Anterior cingulate cortex (tissue), 58 donors: ENCODE data around the gene JARID2.
A peak's percentile ranks its signal among the peaks of the same experiment; 100 is the strongest.

Experiments used
- DNase-seq, 58 donors: peaks; one replicate each; lab custom pipeline; 2025; lab: John Stamatoyannopoulos, UW

Gene JARID2

GRCh38 chr6:15429141-15430110 lies 183.6 kb downstream of the JARID2 start:
- DNase-seq, result no peak

GRCh38 chr6:15430186-15430585 lies 184.3 kb downstream of the JARID2 start:
- DNase-seq, result no peak

- peak in 7 of 58 donors; percentile 7 to 77 (median 26) for DNase-seq
Observed at GRCh38 chr6:15430931-15431405, 185.1 kb downstream of the JARID2 start.

- no peak for DNase-seq
Observed at GRCh38 chr6:15431762-15432483, 186.1 kb downstream of the JARID2 start.

GRCh38 chr6:15433511-15433861 lies 187.6 kb downstream of the JARID2 start:
- DNase-seq, result no peak

- no peak for DNase-seq
Observed at GRCh38 chr6:15434263-15434662, 188.4 kb downstream of the JARID2 start.

- DNase-seq, result no peak
Observed at GRCh38 chr6:15434823-15435380, 189.0 kb downstream of the JARID2 start.

- no peak for DNase-seq
Observed at GRCh38 chr6:15435468-15435867, 189.6 kb downstream of the JARID2 start.

GRCh38 chr6:15436451-15436850 lies 190.6 kb downstream of the JARID2 start:
- no peak for DNase-seq

- DNase-seq, result no peak
Observed at GRCh38 chr6:15437090-15437635, 191.3 kb downstream of the JARID2 start.

GRCh38 chr6:15439410-15440025 lies 193.6 kb downstream of the JARID2 start:
- DNase-seq, result no peak

GRCh38 chr6:15440040-15440439 lies 194.2 kb downstream of the JARID2 start:
- DNase-seq, result no peak

- peak in 11 of 58 donors; percentile 2 to 39 (median 14) for DNase-seq
Observed at GRCh38 chr6:15441215-15441868, 195.5 kb downstream of the JARID2 start.

GRCh38 chr6:15441981-15442380 lies 196.1 kb downstream of the JARID2 start:
- no peak for DNase-seq

GRCh38 chr6:15442467-15442866 lies 196.6 kb downstream of the JARID2 start:
- DNase-seq, result no peak

- DNase-seq, result no peak
Observed at GRCh38 chr6:15443119-15443830, 197.4 kb downstream of the JARID2 start.

- DNase-seq, result peak in 45 of 58 donors; percentile 10 to 87 (median 48)
Observed at GRCh38 chr6:15444081-15444731, 198.3 kb downstream of the JARID2 start.

- peak in 6 of 58 donors; percentile 5 to 26 (median 16) for DNase-seq
Observed at GRCh38 chr6:15444881-15445280, 199.0 kb downstream of the JARID2 start.
